Adrenal gland (tissue), 5 donors: ENCODE measurements around the gene C5orf47.
"Not testable (repeated sequence)": the region's sequence is repeated elsewhere in the genome, so short reads cannot be mapped to it uniquely, and the experiment has no call there.

Source experiments
- POLR2A ChIP-seq, 2 donors: fragments of 450-650 bp; IDR thresholded peaks; one replicate each; pipeline ENCODE4 v1.6.1; 2017; ENCODE audit warnings: antibody characterized with exemption in 2 of 2, mild to moderate bottlenecking in 2 of 2, moderate library complexity in 1 of 2
- TF ChIP-seq, protein P1 (sequence below), 6 experiments: fragments of 450-650 bp in 4 of 6; fragments of 200-600 bp in 2 of 6; sonication (generic) in 1 of 6; IDR thresholded peaks; 1 replicate in 5 of 6; 2 replicates in 1 of 6; pipeline versions ENCODE4 v1.5.1 to v1.8.0; 2016 to 2021; ENCODE audit warnings: antibody characterized with exemption in 6 of 6, mild to moderate bottlenecking in 2 of 6, moderate library complexity in 1 of 6
- donor health status: DM: no; HTN: no; CAD: no.

DNA sequence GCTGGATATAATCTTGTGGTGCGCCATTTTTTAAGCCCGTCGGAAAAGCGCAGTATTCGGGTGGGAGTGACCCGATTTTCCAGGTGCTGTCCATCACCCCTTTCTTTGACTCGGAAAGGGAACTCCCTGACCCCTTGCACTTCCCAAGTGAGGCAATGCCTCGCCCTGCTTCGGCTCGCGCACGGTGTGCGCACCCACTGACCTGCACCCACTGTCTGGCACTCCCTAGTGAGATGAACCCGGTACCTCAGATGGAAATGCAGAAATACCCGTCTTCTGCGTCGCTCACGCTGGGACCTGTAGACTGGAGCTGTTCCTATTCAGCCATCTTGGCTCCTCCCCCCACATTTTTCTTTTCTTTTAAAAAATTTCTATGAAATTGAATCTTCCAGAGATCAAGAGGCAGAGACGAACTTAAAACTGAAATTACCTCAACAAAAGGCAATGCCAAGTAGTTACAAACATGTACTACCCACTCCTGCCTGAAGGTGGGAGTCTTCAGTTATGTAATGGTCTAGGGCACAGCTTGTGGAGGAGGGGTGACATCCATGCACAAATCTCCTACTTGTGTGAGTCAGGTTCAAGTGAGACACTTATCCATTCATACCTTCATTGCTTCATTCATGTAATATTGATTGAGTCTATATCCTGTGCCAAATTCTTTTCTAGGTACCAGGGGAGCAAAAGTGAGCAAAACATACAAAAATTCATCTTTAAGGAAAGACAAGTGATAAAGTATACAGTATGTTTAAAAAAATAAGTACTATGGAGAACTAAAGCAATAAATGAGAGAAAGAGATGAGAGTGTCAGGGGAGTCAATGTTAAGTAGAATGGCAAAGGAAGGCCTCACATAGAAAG lies 31.3 kb downstream of the C5orf47 start:
- TF ChIP-seq POLR2A (IDR thresholded peaks at IDR 0.05) = not testable (repeated sequence)
- TF ChIP-seq, protein P1, sequence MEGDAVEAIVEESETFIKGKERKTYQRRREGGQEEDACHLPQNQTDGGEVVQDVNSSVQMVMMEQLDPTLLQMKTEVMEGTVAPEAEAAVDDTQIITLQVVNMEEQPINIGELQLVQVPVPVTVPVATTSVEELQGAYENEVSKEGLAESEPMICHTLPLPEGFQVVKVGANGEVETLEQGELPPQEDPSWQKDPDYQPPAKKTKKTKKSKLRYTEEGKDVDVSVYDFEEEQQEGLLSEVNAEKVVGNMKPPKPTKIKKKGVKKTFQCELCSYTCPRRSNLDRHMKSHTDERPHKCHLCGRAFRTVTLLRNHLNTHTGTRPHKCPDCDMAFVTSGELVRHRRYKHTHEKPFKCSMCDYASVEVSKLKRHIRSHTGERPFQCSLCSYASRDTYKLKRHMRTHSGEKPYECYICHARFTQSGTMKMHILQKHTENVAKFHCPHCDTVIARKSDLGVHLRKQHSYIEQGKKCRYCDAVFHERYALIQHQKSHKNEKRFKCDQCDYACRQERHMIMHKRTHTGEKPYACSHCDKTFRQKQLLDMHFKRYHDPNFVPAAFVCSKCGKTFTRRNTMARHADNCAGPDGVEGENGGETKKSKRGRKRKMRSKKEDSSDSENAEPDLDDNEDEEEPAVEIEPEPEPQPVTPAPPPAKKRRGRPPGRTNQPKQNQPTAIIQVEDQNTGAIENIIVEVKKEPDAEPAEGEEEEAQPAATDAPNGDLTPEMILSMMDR (IDR thresholded peaks at IDR 0.05) = peak in 4 of 6 experiments; percentile 6 to 48 (median 39)
